K562 treated with DMSO at 1 percent for 24 hours (cell line): Measurements from ENCODE around the gene GPR6. TPM values are rescaled to one million over a fixed set of nuclear protein-coding genes. Genes with fewer than 3 reads are reported as not detected.

Experiments used
- total RNA-seq: library from RNA; unstranded; fragments of 300-600 nt; gene quantifications from 2 replicates; pipeline ENCODE4 v1.2.3, GENCODE V29; 2022; ENCODE audit warnings: low read depth; ENCODE audit not compliant: insufficient read depth

GPR6 gene
- not detected in 2 replicates for total RNA-seq

GRCh38 chr6:109978174-109979032, at the start of gene GPR6:
GPR6 (plus strand) TSS chr6:109978311; CDS start chr6:109979113, 802 bp downstream.

Other genes starting within 250 kb of the GPR6 start
- 8.5 and 10.4 TPM in 2 replicates for gene WASF1, start 201.4 kb downstream of the GPR6 start, total RNA-seq
- 8.6 and 10.7 TPM in 2 replicates for gene CDC40, start 202.1 kb downstream of the GPR6 start, total RNA-seq